EH (cell line): ENCODE measurements around the gene PLA2G12A.

Experiments used
- DNase-seq: peaks from one replicate; pipeline ENCODE4 v3.0.0-alpha.2; 2015; ENCODE audit warnings: low read depth

The PLA2G12A gene

DNA sequence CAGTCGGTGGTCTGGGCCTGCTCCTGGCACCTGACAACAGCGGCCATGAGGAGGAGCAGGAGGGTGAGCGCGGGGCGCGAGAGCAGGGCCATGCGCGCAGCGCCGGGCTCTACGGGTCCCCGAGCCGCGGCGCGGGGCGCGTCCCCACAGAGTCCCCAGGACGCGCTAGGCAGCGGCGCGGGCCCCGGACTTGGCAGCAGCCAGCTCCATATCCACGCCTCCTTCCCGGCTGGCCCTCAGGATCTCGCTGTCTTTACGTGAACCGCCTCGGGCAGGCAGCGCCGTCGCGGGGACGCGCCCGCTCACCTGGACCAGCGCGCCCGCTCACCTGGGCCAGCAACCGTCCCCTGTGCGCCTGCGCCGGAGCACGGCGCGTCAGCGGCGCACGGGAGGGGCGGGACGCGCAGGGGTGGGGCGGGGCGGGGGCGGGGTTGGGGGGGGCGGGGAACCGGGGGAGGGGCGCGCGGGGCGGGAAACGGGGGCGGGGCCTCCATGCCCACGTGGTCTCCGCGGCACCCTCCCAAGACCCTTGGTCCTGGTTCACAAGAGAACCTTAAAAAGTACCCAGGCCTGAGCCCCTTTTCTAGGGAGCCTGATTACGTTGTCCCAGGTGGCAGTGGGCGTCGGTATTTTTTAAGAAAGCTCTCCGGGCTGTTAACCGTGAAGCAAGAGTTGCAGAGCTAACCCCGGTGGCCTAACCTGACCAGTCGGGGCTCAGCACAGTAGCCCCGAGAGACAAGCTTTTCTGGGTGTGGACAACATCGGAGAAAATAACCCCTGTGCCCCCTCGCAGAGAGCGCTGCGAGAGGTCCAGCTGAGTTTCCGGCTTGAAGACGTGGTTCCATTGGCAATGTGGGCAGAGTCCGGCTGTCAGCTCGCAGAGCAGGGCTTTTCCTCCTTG is at the start of gene PLA2G12A:
Gene PLA2G12A (minus strand): TSS at position 353 of the 901 bp plus-strand sequence. CDS start 261 bp downstream, at position 92.
- peak; percentile 76 for DNase-seq

- DNase-seq: no peak
Measured at GRCh38 chr4:109764789-109765402, 35.0 kb upstream of the PLA2G12A start.

GRCh38 chr4:109764376-109764775 is 34.5 kb upstream of the PLA2G12A start:
- no peak for DNase-seq

DNA sequence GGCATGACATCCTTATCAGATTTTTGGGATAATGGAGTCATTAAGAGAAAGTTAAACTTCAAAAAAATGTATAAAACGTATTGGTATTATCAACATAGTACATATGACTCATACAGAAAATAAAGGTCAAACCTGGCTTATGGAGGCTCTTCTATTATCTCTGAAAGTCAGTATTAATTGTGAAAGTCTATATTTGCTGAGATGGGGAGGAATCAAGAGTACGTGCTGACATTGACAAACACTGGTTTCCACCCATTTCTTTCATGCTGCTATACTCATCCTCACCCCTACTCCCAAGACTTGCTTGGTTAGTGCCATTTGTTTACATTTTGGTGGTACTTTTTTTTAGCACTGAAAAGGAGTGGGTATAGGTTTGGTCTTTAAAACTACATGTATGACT is 30.8 kb upstream of the PLA2G12A start:
- no peak for DNase-seq

DNA sequence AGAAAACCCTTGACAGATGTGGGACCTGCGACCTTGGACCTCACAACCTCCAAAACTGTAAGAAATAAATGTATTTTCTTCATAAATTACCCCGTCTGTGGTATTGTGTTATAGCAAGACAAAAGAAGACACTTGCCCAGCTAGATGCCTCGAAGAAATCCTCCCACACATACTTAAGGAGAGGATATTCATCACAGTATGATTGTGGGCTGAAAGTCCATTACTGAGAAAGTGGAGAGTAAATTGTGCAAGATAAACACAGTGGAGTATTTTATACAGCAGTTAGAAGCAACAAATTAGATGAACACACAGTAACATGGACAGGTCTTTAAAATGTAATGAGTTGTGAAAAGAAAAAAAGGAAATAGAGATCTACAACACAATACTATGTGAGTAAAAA is 25.8 kb upstream of the PLA2G12A start:
- no peak for DNase-seq

GRCh38 chr4:109754093-109754857 is 24.4 kb upstream of the PLA2G12A start:
- no peak for DNase-seq

DNA sequence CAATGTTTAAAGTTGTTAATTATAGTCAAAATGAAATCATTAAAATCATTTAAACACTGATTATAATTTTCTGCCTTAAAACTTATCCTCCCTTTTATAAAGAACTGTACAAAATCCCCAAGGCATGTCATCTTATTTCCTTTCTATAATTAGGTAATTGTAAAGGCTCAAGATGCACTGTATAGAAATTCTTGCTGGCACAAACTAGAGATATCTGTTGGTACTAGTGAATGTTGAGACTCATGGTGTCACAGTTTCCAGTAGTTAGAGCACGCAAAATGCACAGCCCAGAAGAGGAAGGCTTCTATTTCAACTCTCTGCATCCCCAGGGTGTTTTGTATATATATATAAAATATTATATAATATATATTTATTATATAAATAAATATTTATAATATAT is 22.7 kb upstream of the PLA2G12A start:
- no peak for DNase-seq

- no peak for DNase-seq
Measured at GRCh38 chr4:109751852-109752251, 22.0 kb upstream of the PLA2G12A start.

- DNase-seq: no peak
Measured at GRCh38 chr4:109750652-109751244, 20.9 kb upstream of the PLA2G12A start.

GRCh38 chr4:109749388-109750082 is 19.7 kb upstream of the PLA2G12A start:
- DNase-seq: no peak

GRCh38 chr4:109748114-109748513 is 18.2 kb upstream of the PLA2G12A start:
- no peak for DNase-seq

- no peak for DNase-seq
Measured at GRCh38 chr4:109746728-109747127, 16.9 kb upstream of the PLA2G12A start.

GRCh38 chr4:109745830-109746229 is 16.0 kb upstream of the PLA2G12A start:
- DNase-seq: no peak

- peak; percentile 34 for DNase-seq
Measured at GRCh38 chr4:109739547-109739946, 9.7 kb upstream of the PLA2G12A start.

DNA sequence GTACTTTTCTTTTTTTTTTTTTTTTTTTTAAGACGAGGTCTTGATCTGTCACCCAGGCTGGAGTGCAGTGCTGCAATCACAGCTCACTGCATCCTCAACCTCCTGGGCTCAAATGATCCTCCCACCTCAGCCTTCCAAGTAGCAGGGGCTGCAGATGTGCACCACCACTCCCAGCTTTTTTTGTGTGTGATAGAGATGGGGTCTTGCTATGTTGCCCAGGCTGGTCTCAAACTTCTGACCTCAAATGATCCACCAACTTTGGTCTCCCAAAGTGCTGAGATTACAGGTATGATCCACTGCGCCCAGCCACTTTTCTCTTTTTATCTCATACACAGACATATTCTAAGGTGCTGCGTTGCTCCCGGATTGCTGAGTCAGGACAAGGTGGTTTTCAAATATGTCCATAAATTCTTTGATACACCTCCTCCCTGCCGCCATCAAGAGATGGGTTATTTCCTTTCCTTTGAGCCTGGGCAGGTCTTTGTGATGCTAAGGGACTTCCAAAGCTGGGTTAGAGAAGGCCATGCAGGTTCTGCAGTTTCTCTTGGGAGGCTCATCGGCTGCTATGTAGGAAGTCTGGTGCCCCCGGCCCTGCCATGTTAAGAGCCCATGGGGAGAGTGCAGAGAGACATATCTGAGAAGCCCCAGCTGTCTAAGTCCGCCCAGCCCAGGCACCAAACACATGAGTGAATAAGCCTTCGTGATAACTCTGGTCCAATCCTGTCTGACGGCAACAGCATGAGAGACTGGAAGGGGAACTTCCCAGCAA is 8.4 kb upstream of the PLA2G12A start:
- no peak for DNase-seq

GRCh38 chr4:109735566-109736365 is 5.9 kb upstream of the PLA2G12A start:
- peak; percentile 47 for DNase-seq

DNA sequence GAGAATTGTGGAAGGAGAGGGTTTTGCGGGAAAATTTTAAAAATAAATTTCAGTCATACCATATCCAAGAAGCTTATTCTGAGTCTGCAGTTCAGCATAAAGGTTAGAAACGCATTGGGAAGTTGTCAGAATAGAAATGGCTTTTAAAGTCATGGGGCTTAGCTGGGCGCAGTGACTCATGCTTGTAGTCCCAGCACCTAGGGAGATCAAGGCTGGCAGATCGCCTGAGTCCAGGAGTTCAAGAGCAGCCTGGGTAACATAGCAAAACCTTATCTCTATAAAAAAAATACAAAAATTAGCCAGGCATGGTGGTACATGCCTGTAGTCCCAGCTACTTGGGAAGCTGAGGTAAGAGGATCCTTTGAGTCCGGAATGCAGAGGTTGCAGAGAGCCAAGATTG is 3.9 kb upstream of the PLA2G12A start:
- DNase-seq: no peak

DNA sequence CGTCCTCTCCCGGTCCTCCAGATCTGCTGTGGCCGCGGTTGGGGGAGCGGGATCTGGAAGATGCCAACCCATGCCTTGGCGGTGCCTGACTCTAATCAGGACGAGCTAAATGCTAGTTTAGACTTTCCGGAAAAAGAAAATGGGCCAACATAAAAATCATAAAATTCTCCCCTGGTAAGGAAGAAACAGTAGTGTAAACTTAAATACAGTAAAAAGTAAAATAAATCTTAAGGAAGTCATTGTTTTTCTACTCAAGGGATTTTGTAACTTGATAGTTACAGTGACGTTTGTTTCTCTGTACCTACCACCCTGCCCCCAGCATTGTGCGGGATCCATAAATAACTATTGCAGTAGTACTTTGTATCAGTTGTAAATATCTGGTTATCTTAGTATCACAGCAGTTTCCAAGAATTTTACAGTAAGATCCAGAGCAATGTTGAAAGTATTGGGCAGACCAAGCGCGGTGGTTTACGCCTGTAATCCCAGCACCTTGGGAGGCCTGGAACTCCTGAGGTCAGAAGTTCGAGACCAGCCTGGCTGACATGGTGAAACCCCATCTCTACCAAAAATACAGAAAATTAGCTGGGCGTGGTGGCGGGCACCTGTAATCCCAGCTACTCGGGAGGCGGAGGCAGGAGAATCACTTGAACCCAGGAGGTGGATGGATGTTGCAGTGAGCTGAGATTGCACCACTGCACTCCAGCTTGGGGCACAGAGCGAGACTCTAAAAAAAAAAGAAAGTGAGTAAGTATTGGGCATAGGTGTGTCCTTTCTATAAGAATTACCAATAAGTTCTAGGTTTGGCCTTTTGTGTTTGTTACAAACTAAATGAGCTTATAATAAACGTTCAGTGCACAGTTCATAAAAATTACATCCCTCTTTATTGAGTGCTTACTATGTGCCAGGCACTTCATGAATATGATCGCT is 1.0 kb upstream of the PLA2G12A start:
- no peak for DNase-seq
